Measurements from ENCODE around the gene FXYD3. TPM values are rescaled to one million over a fixed set of nuclear protein-coding genes. Genes with fewer than 3 reads are reported as not detected.

Gene FXYD3
- polyA plus RNA-seq, 1 donor from 2014 or later = not detected

DNA sequence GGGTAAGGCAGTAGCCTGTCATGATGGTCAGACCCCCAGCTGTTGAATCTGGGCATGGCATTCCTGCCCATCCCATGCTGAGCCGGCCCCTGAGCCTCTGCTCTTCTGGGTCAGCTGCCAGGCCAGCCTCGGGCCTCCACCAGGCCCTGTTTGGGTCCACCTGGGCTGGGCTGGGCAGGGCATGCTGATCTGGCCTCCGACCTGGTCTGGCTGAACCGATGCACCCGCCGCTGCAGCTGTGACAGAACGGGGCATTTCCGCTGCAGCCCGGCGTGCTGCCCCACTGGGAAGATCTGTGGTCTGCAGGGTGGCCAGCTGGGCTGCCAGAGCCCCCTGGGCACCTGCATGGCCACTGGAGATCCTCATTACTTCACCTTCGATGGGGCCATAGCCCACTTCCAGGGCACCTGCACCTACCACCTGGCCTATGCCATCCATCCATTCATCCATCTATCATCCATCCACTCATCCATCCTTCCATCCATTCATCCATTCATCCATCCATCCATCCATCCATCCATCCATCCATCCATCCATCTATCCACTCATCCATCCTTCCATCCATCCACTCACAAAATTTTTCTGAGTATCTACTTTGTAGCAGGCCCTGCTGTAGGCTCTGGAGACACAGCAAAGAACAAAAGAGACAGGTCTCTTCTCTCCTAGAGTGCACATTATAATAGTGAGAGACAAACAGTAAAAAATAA is 21.5 kb upstream of the FXYD3 start:
- no peak overlapping the region for H3K4me2 ChIP-seq (ENCODE audit: low read length)
- no peaks in the 10 kb centered on the region for H3F3A ChIP-seq (ENCODE audit: insufficient read depth, low read length, poor library complexity, severe bottlenecking)
- no peak overlapping the region for H2AFZ ChIP-seq (ENCODE audit: low read depth, low read length)
- H3K9me3 ChIP-seq (ENCODE audit: low read length) = no peaks in the 10 kb centered on the region
- TF ChIP-seq MXI1 (conservative IDR thresholded peaks at IDR 0.05; ENCODE audit: poor library complexity, severe bottlenecking) (no peak), TAF1 (IDR thresholded peaks at IDR 0.05; ENCODE audit: low read depth) (no peak), SMC3 (conservative IDR thresholded peaks at IDR 0.05; ENCODE audit: poor library complexity) (no peak), RAD21 (conservative IDR thresholded peaks at IDR 0.05) (no peak), EZH2 (IDR thresholded peaks at IDR 0.05; ENCODE audit: borderline replicate concordance, insufficient read depth, low read length, poor library complexity, severe bottlenecking) (no peak), POLR2AphosphoS5 (IDR thresholded peaks at IDR 0.05) (no peak), EP300 (conservative IDR thresholded peaks at IDR 0.05; ENCODE audit: poor library complexity, severe bottlenecking) (no peak)
- TF ChIP-seq, protein P1, sequence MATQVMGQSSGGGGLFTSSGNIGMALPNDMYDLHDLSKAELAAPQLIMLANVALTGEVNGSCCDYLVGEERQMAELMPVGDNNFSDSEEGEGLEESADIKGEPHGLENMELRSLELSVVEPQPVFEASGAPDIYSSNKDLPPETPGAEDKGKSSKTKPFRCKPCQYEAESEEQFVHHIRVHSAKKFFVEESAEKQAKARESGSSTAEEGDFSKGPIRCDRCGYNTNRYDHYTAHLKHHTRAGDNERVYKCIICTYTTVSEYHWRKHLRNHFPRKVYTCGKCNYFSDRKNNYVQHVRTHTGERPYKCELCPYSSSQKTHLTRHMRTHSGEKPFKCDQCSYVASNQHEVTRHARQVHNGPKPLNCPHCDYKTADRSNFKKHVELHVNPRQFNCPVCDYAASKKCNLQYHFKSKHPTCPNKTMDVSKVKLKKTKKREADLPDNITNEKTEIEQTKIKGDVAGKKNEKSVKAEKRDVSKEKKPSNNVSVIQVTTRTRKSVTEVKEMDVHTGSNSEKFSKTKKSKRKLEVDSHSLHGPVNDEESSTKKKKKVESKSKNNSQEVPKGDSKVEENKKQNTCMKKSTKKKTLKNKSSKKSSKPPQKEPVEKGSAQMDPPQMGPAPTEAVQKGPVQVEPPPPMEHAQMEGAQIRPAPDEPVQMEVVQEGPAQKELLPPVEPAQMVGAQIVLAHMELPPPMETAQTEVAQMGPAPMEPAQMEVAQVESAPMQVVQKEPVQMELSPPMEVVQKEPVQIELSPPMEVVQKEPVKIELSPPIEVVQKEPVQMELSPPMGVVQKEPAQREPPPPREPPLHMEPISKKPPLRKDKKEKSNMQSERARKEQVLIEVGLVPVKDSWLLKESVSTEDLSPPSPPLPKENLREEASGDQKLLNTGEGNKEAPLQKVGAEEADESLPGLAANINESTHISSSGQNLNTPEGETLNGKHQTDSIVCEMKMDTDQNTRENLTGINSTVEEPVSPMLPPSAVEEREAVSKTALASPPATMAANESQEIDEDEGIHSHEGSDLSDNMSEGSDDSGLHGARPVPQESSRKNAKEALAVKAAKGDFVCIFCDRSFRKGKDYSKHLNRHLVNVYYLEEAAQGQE (IDR thresholded peaks at IDR 0.05; ENCODE audit: borderline replicate concordance) = no peak
- TF ChIP-seq, protein P2, sequence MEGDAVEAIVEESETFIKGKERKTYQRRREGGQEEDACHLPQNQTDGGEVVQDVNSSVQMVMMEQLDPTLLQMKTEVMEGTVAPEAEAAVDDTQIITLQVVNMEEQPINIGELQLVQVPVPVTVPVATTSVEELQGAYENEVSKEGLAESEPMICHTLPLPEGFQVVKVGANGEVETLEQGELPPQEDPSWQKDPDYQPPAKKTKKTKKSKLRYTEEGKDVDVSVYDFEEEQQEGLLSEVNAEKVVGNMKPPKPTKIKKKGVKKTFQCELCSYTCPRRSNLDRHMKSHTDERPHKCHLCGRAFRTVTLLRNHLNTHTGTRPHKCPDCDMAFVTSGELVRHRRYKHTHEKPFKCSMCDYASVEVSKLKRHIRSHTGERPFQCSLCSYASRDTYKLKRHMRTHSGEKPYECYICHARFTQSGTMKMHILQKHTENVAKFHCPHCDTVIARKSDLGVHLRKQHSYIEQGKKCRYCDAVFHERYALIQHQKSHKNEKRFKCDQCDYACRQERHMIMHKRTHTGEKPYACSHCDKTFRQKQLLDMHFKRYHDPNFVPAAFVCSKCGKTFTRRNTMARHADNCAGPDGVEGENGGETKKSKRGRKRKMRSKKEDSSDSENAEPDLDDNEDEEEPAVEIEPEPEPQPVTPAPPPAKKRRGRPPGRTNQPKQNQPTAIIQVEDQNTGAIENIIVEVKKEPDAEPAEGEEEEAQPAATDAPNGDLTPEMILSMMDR (IDR thresholded peaks at IDR 0.05; ENCODE audit: poor library complexity, severe bottlenecking) = no peak
- no peaks in the 10 kb centered on the region for H3K79me2 ChIP-seq (replicated peaks; ENCODE audit: insufficient read depth, low read length)
- H3K9ac ChIP-seq (ENCODE audit: low read length) = no peak overlapping the region
- H3K27ac ChIP-seq (ENCODE audit: low read length) = no peak overlapping the region
- H3K36me3 ChIP-seq (ENCODE audit: insufficient read depth, low read length) = no peaks in the 10 kb centered on the region
- H3K4me3 ChIP-seq (ENCODE audit: low read length) = no peak overlapping the region
- H3K27me3 ChIP-seq (ENCODE audit: insufficient read depth, low read depth, low read length) = no peaks in the 10 kb centered on the region
- H4K20me1 ChIP-seq (ENCODE audit: insufficient read depth) = no peaks in the 10 kb centered on the region
- H3K9me2 ChIP-seq (ENCODE audit: insufficient read depth, low read length) = no peaks in the 10 kb centered on the region

DNA sequence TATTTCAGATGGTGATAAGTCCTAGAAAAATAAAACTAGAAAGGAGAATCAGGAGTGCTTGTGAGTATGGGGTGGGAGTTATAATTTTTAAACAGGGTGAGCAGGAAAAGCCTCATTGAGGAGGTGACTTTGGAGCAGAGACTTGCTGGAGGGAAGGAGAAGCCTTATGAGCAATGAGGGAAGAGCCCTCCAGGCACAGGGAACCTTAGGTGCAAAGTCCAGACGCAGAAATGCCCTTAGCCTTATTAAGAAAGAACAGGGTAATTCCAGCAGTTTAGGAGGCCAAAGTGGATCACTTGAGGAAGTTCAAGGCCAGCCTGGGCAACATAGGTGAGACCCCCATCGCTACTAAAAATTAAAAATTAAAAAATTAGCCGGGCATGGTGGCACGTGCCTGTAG is 21.0 kb upstream of the FXYD3 start:
- H3K79me2 ChIP-seq (replicated peaks; ENCODE audit: insufficient read depth, low read length) = no peaks in the 10 kb centered on the region
- TF ChIP-seq RAD21 (conservative IDR thresholded peaks at IDR 0.05) (no peak), POLR2AphosphoS5 (IDR thresholded peaks at IDR 0.05) (no peak), TAF1 (IDR thresholded peaks at IDR 0.05; ENCODE audit: low read depth) (no peak), SMC3 (conservative IDR thresholded peaks at IDR 0.05; ENCODE audit: poor library complexity) (no peak)
- TF ChIP-seq, protein P1 (IDR thresholded peaks at IDR 0.05; ENCODE audit: borderline replicate concordance) = no peak
- TF ChIP-seq, protein P2 (IDR thresholded peaks at IDR 0.05; ENCODE audit: poor library complexity, severe bottlenecking) = no peak
- H2AFZ ChIP-seq (ENCODE audit: low read depth, low read length) = no peak overlapping the region
- H3K9ac ChIP-seq (ENCODE audit: low read length) = no peak overlapping the region
- no peak overlapping the region for H3K4me3 ChIP-seq (ENCODE audit: low read length)
- H3K27ac ChIP-seq (ENCODE audit: low read length) = no peak overlapping the region
- no peaks in the 10 kb centered on the region for H3F3A ChIP-seq (ENCODE audit: insufficient read depth, low read length, poor library complexity, severe bottlenecking)
- no peaks in the 10 kb centered on the region for H4K20me1 ChIP-seq (ENCODE audit: insufficient read depth)
- no peaks in the 10 kb centered on the region for H3K9me3 ChIP-seq (ENCODE audit: low read length)
- H3K36me3 ChIP-seq (ENCODE audit: insufficient read depth, low read length) = no peaks in the 10 kb centered on the region
- no peak overlapping the region for H3K4me2 ChIP-seq (ENCODE audit: low read length)
- no peaks in the 10 kb centered on the region for H3K27me3 ChIP-seq (ENCODE audit: insufficient read depth, low read depth, low read length)
- no peaks in the 10 kb centered on the region for H3K9me2 ChIP-seq (ENCODE audit: insufficient read depth, low read length)
